ENCODE results near the gene GALNT14.

DNA sequence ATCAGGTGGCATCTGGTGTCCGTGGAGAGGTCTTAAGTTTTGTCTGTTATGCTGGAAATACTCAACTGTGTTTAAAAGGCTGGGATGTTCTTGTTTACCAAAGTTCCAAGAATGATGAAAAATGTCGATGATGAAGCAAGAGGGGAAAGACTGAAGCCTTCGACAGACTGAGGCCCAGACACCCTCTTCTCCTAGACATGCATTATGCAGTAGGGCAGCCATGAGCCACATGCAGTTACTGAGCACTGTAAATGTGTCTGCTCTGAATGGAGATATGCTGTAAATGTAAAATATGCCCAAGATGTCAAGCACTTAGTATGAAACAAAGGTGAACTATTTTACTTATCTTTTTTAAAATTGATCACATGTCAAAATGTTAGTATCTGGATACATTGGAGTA, 163.1 kb downstream of the GALNT14 start:
- TF ChIP-seq POLR2A (IDR thresholded peaks at IDR 0.05; ENCODE audit: low read depth, low read length) (no peak), SPI1 (IDR thresholded peaks at IDR 0.05; ENCODE audit: low read depth, low read length) (no peak)

All from GM12891 (cell line).